Glutamatergic neuron (in vitro differentiated cells): ENCODE results near the gene SLC35F6. TPM values are rescaled to one million over a fixed set of nuclear protein-coding genes. Genes with fewer than 3 reads are reported as not detected.

Source experiments
- DNase-seq: peaks from one replicate; pipeline ENCODE4 v3.0.0; 2022
- H3K27ac Mint-ChIP-seq: one replicate; pipeline ENCODE4 v1.8.0; 2020; ENCODE audit warnings: mild to moderate bottlenecking, mixed read lengths, inconsistent platforms; ENCODE audit not compliant: unreplicated experiment
- H3K27me3 Mint-ChIP-seq: one replicate; pipeline ENCODE4 v1.8.0; 2020; ENCODE audit warnings: mild to moderate bottlenecking, moderate library complexity, mixed read lengths, inconsistent platforms; ENCODE audit not compliant: unreplicated experiment
- H3K36me3 Mint-ChIP-seq: one replicate; pipeline ENCODE4 v1.8.0; 2020; ENCODE audit warnings: mild to moderate bottlenecking, mixed read lengths, inconsistent platforms; ENCODE audit not compliant: unreplicated experiment
- H3K4me1 Mint-ChIP-seq: one replicate; pipeline ENCODE4 v1.8.0; 2020; ENCODE audit warnings: mild to moderate bottlenecking, low read depth, mixed read lengths, inconsistent platforms; ENCODE audit not compliant: unreplicated experiment
- H3K4me3 Mint-ChIP-seq: one replicate; pipeline ENCODE4 v1.8.0; 2020; ENCODE audit warnings: mild to moderate bottlenecking, mixed read lengths, inconsistent platforms; ENCODE audit not compliant: unreplicated experiment
- H3K9me3 Mint-ChIP-seq: one replicate; pipeline ENCODE4 v1.8.0; 2020; ENCODE audit warnings: mild to moderate bottlenecking, moderate library complexity, mixed read lengths, inconsistent platforms; ENCODE audit not compliant: unreplicated experiment
- total RNA-seq: library from RNA; stranded (reverse); fragmentation: NEBNext Ultra II Directional; extraction: Animal tissue kit (Norgen Biotek cat#: 25700); gene quantifications from one replicate; pipeline ENCODE4 v1.2.1, GENCODE V29; 2021; ENCODE audit not compliant: unreplicated experiment
- TF ChIP-seq, protein P1 (sequence below): fragments of 200-600 bp; sonication (generic); IDR thresholded peaks from one replicate; pipeline ENCODE4 v1.5.0; 2021; ENCODE audit not compliant: partially characterized antibody, unreplicated experiment

SLC35F6 gene
- total RNA-seq, 1 donor from 2014 or later: 28.8 TPM

DNA sequence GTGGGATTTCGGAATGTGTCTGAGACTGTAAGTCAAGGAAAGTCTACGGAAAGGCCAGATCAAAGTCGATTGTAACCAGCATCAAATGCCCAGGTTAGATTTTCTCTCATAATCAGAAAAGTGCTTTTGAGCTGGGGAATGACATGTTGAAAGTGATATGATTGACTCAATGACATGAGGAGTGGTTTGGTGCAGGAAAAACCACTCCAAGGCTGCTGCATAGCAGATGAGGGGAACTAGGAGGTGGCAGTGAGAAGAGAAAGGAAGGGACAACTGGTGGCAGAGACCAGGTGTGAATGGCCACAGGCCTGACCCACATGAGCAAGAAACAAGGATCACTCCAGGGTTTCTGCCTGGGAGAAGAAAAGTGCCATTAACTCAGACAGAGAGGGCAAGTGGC, 822 bp downstream of the SLC35F6 start:
- Mint-ChIP-seq H3K4me3 (peak overlapping the region; percentile 94), H3K4me1 (peaks cover 10% of the 10 kb centered on the region), H3K36me3 (no peaks in the 10 kb centered on the region), H3K9me3 (no peaks in the 10 kb centered on the region), H3K27ac (peak overlapping the region; percentile 56), H3K27me3 (peaks cover 6% of the 10 kb centered on the region)
- no peak for DNase-seq
- TF ChIP-seq, protein P1, sequence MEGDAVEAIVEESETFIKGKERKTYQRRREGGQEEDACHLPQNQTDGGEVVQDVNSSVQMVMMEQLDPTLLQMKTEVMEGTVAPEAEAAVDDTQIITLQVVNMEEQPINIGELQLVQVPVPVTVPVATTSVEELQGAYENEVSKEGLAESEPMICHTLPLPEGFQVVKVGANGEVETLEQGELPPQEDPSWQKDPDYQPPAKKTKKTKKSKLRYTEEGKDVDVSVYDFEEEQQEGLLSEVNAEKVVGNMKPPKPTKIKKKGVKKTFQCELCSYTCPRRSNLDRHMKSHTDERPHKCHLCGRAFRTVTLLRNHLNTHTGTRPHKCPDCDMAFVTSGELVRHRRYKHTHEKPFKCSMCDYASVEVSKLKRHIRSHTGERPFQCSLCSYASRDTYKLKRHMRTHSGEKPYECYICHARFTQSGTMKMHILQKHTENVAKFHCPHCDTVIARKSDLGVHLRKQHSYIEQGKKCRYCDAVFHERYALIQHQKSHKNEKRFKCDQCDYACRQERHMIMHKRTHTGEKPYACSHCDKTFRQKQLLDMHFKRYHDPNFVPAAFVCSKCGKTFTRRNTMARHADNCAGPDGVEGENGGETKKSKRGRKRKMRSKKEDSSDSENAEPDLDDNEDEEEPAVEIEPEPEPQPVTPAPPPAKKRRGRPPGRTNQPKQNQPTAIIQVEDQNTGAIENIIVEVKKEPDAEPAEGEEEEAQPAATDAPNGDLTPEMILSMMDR: no peak

DNA sequence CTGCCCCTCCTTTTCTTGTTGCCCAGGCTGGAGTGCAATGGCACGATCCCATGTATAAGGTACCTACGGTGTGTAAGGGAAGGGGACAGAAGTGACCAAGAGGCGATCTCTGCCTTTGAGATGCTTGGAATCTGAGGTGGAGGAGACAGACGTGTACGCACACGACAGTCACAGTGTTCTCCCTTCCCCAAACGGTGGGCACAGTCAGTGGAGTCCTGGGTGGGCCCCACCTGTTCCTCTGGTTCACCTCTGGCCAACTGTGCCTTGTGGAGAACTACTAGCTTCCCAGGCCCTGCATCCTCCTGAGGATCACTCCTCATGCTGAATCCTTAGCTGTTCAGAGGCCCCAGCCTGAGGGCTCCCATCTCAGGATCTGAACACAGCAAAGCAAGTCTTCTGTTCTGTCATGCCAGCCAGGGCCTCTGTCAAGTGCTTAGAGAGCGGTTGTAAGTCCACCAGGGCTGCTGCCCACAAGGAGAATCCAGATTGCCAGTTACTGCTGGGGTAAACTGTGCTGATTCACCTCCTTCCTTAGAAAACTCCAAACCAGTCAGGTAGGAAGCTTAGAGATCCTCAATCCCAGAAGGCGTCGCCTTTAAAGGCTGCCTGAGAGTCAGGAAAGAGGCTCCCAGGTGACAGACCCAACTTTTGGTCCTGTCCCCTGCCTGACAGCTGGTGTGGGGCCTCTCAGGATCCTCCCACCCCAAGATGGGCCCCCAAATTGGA, 1.6 kb downstream of the SLC35F6 start:
- no peak for DNase-seq
- Mint-ChIP-seq H3K4me3 (peak overlapping the region; percentile 94), H3K36me3 (no peaks in the 10 kb centered on the region), H3K27me3 (peaks cover 6% of the 10 kb centered on the region), H3K4me1 (peaks cover 10% of the 10 kb centered on the region), H3K27ac (no peak overlapping the region), H3K9me3 (no peaks in the 10 kb centered on the region)
- TF ChIP-seq, protein P1: no peak

DNA sequence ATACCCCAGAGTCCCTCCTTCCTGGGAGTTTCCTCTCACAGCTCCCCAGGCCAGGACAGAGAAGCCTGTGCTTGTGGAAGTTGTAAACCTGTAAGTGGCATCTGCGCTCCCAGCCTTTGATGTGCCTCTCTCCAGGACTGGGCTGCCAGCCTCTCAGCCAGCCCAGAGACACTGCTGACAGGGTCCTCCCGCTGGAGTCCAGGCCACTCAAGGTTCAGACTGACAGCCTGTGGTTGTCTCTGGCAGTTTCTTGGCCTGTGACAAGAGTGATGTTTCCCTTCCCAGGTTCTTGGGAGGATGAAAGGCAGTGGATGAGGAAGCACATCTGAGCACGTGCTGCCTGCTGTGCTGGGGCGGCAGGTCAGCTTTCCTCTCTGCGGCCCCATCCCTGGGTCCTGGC, 3.0 kb downstream of the SLC35F6 start:
- Mint-ChIP-seq H3K27me3 (peaks cover 4% of the 10 kb centered on the region), H3K27ac (no peak overlapping the region), H3K9me3 (no peaks in the 10 kb centered on the region), H3K36me3 (no peaks in the 10 kb centered on the region), H3K4me3 (no peak overlapping the region), H3K4me1 (peaks cover 14% of the 10 kb centered on the region)
- TF ChIP-seq, protein P1: no peak
- no peak for DNase-seq

DNA sequence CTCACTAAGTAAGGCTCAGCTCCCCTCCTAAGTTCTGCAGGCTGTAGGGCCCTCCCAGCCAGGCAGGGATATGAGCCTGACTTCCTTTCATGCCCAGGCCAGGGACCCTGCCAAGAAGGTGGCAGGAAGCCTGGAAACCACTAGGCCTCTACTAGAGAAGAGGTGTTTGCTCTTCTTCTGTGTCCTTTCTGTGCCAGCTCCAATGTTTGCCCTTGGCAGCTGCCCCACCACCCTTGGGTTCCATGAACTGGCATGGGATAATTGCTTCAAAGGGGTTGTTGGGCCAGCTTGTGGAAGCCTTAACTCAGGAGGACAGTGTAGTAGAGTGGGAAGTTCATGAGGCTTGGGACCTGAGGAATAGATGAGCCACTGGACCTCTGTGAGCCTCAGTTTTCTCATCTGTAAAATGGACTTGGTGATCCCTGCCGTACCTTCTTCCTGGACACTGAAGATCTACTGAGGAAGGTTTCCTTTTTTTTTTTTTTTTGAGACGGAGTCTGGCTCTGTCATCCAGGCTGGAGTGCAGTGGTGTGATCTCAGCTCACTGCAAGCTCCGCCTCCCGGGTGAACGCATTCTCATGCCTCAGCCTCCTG, 3.9 kb downstream of the SLC35F6 start:
- H3K36me3 Mint-ChIP-seq: no peaks in the 10 kb centered on the region
- H3K4me3 Mint-ChIP-seq: no peak overlapping the region
- H3K27me3 Mint-ChIP-seq: peaks cover 8% of the 10 kb centered on the region
- TF ChIP-seq, protein P1: no peak
- H3K4me1 Mint-ChIP-seq: peaks cover 22% of the 10 kb centered on the region
- DNase-seq: no peak
- no peaks in the 10 kb centered on the region for H3K9me3 Mint-ChIP-seq
- H3K27ac Mint-ChIP-seq: no peak overlapping the region

DNA sequence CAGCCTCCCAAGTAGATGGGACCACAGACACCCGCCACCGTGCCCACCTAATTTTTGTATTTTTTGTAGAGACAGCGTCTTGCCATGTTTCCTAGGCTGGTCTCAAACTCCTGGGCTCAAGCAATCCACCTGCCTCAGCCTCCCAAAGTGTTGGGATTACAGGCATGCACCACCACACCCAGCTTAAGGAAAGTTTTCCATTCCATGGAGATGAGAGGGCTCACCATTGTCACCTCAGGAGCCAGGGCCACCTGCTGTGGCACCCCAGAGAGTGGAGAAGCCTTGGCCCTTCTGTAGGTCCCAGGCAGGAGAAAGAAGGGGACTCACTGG, 4.6 kb downstream of the SLC35F6 start:
- Mint-ChIP-seq H3K4me1 (peaks cover 22% of the 10 kb centered on the region), H3K36me3 (no peaks in the 10 kb centered on the region), H3K27ac (no peak overlapping the region), H3K27me3 (peaks cover 8% of the 10 kb centered on the region), H3K9me3 (no peaks in the 10 kb centered on the region), H3K4me3 (no peak overlapping the region)
- no peak for DNase-seq
- TF ChIP-seq, protein P1: no peak
